Measurements from ENCODE around the gene UPB1. TPM values are rescaled to one million over a fixed set of nuclear protein-coding genes. Genes with fewer than 3 reads are reported as not detected.

Gene UPB1
- total and polyA plus RNA-seq, 4 donors = 0.87 to 4.5 (median 3.0) TPM

DNA sequence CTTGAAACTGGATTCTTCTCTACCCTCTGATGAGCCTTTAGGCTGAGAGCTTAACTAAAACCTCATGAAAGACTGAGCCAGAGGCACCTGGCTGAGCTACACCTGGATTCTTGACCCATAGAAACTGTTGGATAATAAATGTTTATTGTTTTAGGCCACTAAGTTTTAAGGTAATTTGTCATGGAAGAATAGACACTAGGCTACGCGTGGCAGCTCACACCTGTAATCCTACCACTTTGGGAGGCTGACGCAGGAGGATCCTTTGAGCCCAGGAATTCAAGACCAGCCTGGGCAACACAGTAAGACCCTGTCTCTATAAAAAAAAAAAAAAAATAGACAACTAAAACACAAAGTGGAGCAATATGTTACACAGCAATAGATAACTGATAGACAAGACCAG is 29.2 kb upstream of the UPB1 start:
- ATAC-seq (ENCODE audit: insufficient read depth, low FRiP score) (no peak), DNase-seq (no peak)
- Histone ChIP-seq H3K36me3 (ENCODE audit: control insufficient read depth in 4 of 4, insufficient read depth in 4 of 4, low read length in 4 of 4) (no peaks in the 10 kb centered on the region), H3K9me3 (ENCODE audit: control insufficient read depth in 4 of 4, insufficient read depth in 3 of 4, low read length in 3 of 4) (no peaks in the 10 kb centered on the region), H3K4me3 (no peak overlapping the region), H3K9ac (ENCODE audit: insufficient read depth in 1 of 2, low read length in 2 of 2) (no peak overlapping the region), H3K27me3 (ENCODE audit: control insufficient read depth in 3 of 3, insufficient read depth in 3 of 3, low read length in 2 of 3) (no peaks in the 10 kb centered on the region), H3K27ac (ENCODE audit: low read depth in 1 of 2, low read length in 1 of 2) (peak overlapping the region in 1 of 2 donors; percentile 11), H3K4me1 (ENCODE audit: control insufficient read depth in 5 of 5, insufficient read depth in 5 of 5, low read length in 5 of 5) (peaks cover 8 to 22% (median 12%) of the 10 kb centered on the region in 5 donors)
- TF ChIP-seq, protein P1, sequence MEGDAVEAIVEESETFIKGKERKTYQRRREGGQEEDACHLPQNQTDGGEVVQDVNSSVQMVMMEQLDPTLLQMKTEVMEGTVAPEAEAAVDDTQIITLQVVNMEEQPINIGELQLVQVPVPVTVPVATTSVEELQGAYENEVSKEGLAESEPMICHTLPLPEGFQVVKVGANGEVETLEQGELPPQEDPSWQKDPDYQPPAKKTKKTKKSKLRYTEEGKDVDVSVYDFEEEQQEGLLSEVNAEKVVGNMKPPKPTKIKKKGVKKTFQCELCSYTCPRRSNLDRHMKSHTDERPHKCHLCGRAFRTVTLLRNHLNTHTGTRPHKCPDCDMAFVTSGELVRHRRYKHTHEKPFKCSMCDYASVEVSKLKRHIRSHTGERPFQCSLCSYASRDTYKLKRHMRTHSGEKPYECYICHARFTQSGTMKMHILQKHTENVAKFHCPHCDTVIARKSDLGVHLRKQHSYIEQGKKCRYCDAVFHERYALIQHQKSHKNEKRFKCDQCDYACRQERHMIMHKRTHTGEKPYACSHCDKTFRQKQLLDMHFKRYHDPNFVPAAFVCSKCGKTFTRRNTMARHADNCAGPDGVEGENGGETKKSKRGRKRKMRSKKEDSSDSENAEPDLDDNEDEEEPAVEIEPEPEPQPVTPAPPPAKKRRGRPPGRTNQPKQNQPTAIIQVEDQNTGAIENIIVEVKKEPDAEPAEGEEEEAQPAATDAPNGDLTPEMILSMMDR (IDR thresholded peaks at IDR 0.05; ENCODE audit: control extremely low read depth, extremely low read depth) = no peak
- WGBS, 2 donors = 99 to 100% methylated on average over 3 of the region's 3 CpGs

DNA sequence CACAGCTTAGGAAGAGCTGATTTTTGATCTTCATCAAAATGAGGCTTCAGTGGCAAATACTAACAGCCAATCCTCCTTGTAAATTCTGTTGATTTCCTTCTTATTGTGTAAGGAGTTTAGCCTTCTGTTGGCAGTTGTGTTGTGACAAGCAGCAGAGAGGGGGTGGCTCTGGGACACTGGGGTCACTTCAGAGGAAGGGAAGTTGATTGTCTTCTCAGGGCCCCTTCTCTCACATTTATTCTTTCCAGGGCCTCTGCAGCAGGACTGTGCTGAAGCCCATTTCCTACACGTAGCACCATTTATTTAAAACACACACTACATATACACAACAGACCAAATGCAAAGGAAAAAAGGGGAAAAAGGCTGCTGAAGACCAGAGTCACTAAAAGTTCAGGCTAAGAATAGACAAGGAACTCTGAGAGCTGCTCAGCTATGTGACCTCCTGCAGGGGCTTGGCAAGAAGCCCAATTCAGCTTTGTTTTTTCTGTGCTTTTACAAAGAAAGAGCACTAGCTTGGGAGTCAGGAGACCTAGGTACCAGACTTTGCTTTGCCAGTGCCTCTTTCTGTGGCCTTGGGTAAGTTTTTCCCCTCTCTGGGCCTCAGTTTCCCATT is 28.3 kb upstream of the UPB1 start:
- no peak for ATAC-seq (ENCODE audit: insufficient read depth, low FRiP score)
- no peaks in the 10 kb centered on the region for H3K9me3 ChIP-seq (ENCODE audit: control insufficient read depth in 4 of 4, insufficient read depth in 3 of 4, low read length in 3 of 4)
- TF ChIP-seq, protein P1 (IDR thresholded peaks at IDR 0.05; ENCODE audit: control extremely low read depth, extremely low read depth) = no peak
- no peaks in the 10 kb centered on the region for H3K27me3 ChIP-seq (ENCODE audit: control insufficient read depth in 3 of 3, insufficient read depth in 3 of 3, low read length in 2 of 3)
- no peak overlapping the region for H3K4me3 ChIP-seq
- WGBS, 2 donors = 0 to 35% methylated on average over 1 of the region's 1 CpG
- no peak overlapping the region for H3K9ac ChIP-seq (ENCODE audit: insufficient read depth in 1 of 2, low read length in 2 of 2)
- DNase-seq = peak; percentile 75 to 92 (median 89)
- H3K4me1 ChIP-seq (ENCODE audit: control insufficient read depth in 5 of 5, insufficient read depth in 5 of 5, low read length in 5 of 5) = peaks cover 10 to 29% (median 14%) of the 10 kb centered on the region in 5 donors
- H3K27ac ChIP-seq (ENCODE audit: low read depth in 1 of 2, low read length in 1 of 2) = peak overlapping the region; percentile 23 to 52
- no peaks in the 10 kb centered on the region for H3K36me3 ChIP-seq (ENCODE audit: control insufficient read depth in 4 of 4, insufficient read depth in 4 of 4, low read length in 4 of 4)

DNA sequence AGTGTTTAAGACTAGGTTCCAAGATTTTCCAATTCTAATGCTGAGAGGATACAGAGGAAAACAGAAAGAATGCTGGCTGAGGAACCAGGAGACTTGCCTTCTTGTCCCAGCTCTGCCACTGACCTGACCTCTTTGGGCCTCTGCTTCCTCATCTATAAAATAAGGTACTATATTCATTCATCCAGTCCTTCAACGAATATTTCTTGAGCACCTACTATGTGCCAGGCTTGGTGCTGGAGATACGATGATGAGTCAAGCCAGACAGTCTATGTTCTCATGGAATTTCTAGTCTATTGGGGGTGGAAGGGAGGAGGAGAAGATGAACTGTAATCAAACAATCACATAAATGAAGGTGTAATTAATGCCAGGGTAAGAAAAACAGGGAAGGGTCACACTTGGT is 27.8 kb upstream of the UPB1 start:
- ATAC-seq (ENCODE audit: insufficient read depth, low FRiP score) = no peak

More for the DNA sequence above, 27.8 kb upstream of the UPB1 start:
- no peak for DNase-seq
- H3K27me3 ChIP-seq (ENCODE audit: control insufficient read depth in 3 of 3, insufficient read depth in 3 of 3, low read length in 2 of 3) = no peaks in the 10 kb centered on the region
- no peak overlapping the region for H3K4me3 ChIP-seq
- WGBS, 2 donors = 67 to 70% methylated on average over 2 of the region's 2 CpGs
- H3K9me3 ChIP-seq (ENCODE audit: control insufficient read depth in 4 of 4, insufficient read depth in 3 of 4, low read length in 3 of 4) = no peaks in the 10 kb centered on the region
- H3K27ac ChIP-seq (ENCODE audit: low read depth in 1 of 2, low read length in 1 of 2) = no peak overlapping the region
- TF ChIP-seq, protein P1 (IDR thresholded peaks at IDR 0.05; ENCODE audit: control extremely low read depth, extremely low read depth) = no peak
- H3K36me3 ChIP-seq (ENCODE audit: control insufficient read depth in 4 of 4, insufficient read depth in 4 of 4, low read length in 4 of 4) = no peaks in the 10 kb centered on the region
- no peak overlapping the region for H3K9ac ChIP-seq (ENCODE audit: insufficient read depth in 1 of 2, low read length in 2 of 2)
- peaks cover 10 to 31% (median 14%) of the 10 kb centered on the region in 5 donors for H3K4me1 ChIP-seq (ENCODE audit: control insufficient read depth in 5 of 5, insufficient read depth in 5 of 5, low read length in 5 of 5)

Data from lung (tissue), 12 donors.